Hindlimb muscle (tissue), 1 donor: Measurements from ENCODE around the gene SMAD4. TPM values are rescaled to one million over a fixed set of nuclear protein-coding genes. Genes with fewer than 3 reads are reported as not detected.
"Not testable (repeated sequence)": the region's sequence is repeated elsewhere in the genome, so short reads cannot be mapped to it uniquely, and the experiment has no call there.

Experiments used
- DNase-seq: peaks from one replicate; pipeline ENCODE4 v3.0.0-alpha.2; 2013
- polyA plus RNA-seq: library from polyadenylated mRNA; unstranded; fragments of 120-200 nt; gene quantifications from one replicate; pipeline ENCODE4 v1.2.1, GENCODE V29; 2013; ENCODE audit not compliant: insufficient read length

Gene SMAD4
- polyA plus RNA-seq, 1 donor, result 86.1 TPM

DNA sequence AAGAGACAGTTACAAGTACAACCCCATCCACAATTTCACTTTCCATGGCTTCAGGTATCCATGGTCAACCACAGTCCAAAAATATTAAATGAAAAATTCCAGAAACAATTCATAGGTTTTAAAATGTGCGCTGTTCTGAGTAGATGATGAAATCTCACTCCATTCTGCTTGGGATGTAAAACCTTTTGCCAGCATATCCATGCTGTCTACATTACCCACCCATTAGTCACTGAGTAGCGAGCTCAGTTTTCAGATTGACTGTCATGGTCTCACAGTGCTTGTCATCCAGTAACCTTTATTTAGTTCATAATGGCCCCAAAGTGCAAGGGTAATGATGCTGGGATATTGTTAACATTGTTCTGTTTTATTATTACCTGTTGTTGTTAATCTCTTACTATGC is 40.5 kb downstream of the SMAD4 start:
- DNase-seq, result no peak

DNA sequence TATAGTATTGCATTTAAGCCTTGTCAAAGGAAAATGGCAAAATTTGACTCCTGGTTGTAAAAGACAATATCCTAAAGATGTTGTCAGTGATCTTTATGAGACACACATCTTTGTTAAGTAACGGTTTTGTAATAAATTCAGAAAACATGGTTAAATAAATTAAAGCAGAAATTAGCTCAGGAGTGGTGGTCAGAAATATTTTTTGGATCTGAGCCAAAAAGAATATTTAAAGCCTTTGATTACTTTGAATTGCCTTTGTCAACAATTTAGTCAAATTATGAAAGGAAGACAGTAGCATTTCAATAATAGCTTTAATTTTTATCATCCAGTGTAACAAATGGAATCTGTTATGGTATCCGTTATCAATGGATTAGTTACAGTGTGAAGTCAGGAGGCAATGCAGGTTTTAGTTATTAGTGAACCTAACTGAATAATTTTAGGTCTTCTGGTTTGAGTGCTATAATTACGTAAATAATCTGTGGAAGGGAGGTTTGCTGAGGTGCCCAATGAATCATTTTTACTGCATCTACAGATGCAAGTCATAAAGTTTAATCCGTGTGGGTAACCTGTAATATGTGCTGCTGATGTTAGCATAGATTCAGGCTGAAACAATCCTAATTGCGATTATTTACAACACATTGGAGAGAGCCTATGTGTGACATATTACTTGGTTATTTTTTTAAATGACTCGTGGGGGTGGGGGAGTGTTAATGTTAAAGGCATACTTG is 42.7 kb downstream of the SMAD4 start:
- DNase-seq, result no peak

DNA sequence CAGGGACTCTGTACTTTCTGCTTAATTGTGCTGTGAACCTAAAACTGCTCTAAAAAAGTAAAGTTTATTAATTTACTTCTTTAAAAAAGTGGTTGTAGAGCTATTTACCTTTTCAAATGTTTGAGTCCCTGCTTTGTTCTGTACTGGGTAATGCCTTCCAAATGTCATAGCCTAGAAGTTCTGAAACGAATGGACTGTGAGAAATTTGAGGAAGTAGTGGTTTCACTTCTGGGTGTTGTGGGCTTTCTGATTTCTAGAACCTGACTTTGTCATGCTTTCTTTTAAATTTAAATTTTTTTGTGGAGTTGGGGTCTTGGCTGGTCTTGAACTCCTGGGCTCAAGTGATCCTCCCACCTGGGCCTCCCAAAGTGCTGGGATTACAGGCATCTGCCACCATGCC is 44.6 kb downstream of the SMAD4 start:
- DNase-seq, result no peak

- peak; percentile 18 for DNase-seq
These were observed 46.5 kb downstream of the SMAD4 start for GRCh38 chr18:51076503-51076902.

GRCh38 chr18:51077217-51077616 is 47.2 kb downstream of the SMAD4 start:
- no peak for DNase-seq

- DNase-seq, result no peak
These were observed 48.0 kb downstream of the SMAD4 start for GRCh38 chr18:51078026-51078425.

- DNase-seq, result no peak
These were observed 52.7 kb downstream of the SMAD4 start for GRCh38 chr18:51082571-51083267.

- DNase-seq, result no peak
These were observed 53.4 kb downstream of the SMAD4 start for GRCh38 chr18:51083398-51083797.

DNA sequence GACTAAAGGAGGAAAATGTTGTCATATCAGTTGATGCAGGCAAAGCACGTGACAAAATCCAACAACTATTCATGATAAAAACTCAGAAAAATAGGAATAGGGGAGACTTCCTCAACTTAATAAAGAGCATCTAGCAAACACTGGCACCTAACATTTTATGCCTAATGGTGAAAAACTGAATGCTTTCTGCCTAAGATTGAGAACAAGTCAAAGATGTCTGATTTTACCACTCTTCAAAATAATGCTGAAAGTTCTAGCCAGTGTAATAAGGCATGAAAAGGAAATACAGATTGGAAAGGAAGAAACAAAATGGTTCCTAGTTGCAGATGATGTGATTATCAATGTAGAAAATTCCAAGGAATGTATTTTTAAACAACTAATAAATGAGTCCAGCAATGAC is 58.4 kb downstream of the SMAD4 start:
- DNase-seq, result no peak

DNA sequence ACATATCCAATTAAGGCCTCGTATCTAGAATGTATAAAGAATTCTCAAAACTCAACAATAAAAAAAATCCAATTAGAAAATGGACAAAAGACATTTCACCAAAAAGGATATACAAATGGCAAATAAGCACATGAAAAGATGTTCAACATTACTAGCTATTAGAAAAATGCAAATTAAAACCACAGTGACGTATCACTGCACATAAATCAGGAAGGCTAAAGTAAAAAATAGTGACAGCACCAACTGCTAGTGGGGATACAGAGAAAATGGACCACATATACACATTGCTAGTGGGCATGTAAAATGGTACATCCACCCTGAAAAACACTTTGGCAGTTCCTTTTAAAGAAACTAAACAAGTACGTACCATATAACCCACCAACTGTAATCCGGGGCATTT is 59.7 kb downstream of the SMAD4 start:
- DNase-seq, result no peak

DNA sequence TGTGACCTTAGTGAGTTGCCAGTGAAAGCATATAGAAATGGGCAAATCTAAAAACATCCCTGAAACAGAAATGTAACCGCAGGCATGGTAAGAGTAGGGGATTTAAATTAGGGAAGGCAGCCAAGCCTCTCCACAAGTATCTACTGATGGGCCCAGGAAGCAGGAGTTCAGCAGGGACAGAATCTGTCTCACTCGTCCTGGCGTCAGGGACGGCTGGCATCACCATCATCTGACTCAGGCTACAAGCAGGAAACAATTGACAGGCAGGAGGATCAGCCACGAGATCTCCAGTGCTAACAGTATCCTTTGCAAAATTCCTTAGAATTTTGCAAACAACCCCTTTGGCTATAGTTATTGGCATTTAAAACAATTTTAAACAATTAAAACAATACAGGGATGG is 61.3 kb downstream of the SMAD4 start:
- no peak for DNase-seq

DNA sequence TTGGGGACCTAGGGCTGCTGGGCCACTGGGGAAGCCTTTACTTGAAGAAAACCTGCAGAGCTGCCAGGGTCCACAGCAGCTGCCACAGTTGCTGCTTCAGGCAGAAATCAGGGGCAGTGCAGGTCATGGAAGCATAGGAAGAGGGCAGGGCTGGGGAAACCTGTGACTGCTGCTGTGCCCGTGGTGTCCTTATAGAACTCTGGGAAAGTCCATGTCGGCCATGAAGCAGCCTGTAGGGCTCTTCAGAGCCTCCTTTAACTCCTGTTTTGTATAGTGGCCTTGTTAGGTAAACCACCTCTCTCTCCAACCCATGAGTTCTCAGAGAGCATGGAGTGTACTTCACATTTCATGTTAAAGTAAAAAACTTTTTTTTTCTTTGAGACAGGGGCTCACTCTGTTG is 62.1 kb downstream of the SMAD4 start:
- DNase-seq, result no peak

- not testable (repeated sequence) for DNase-seq
These were observed 63.0 kb downstream of the SMAD4 start for GRCh38 chr18:51092967-51093366.

GRCh38 chr18:51097021-51097822 is 67.2 kb downstream of the SMAD4 start:
- no peak for DNase-seq

DNA sequence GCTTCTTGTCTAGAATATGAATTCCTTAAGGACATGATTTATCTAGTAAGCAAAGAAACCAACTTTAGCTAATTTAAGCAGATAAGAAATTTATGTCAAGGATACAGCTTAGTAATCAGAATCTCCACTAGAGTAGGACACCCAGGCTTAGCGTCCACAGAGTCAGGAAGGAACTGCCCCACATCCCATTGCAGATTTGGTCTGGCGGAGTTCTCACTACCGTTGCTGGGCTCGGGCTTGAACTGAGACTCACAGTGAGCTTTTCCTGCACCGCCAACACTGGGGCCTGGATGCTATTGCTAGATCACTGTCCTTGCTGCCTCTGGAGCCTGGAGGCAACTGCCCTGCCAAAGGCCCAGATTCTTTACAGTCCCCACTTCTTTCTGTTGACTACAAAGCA is 68.1 kb downstream of the SMAD4 start:
- no peak for DNase-seq

DNA sequence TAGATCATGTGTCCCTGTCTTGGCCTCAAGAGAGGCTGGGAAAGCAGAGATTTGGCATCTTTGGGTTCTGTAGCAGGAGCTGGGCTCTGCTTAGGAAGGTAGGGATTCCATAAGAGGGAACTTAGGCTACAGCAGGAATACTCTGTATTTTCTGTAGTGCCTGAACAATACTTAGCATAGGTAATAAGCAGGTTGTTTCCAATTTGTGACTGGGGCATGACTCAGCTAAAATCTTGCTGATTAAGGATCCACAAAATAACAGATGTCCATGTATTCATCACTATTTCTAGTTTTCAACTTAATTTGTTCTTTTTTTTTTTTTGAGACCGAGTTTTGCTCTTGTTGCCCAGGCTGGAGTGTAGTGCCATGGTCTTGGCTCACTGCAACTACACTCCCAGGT is 68.5 kb downstream of the SMAD4 start:
- no peak for DNase-seq

DNA sequence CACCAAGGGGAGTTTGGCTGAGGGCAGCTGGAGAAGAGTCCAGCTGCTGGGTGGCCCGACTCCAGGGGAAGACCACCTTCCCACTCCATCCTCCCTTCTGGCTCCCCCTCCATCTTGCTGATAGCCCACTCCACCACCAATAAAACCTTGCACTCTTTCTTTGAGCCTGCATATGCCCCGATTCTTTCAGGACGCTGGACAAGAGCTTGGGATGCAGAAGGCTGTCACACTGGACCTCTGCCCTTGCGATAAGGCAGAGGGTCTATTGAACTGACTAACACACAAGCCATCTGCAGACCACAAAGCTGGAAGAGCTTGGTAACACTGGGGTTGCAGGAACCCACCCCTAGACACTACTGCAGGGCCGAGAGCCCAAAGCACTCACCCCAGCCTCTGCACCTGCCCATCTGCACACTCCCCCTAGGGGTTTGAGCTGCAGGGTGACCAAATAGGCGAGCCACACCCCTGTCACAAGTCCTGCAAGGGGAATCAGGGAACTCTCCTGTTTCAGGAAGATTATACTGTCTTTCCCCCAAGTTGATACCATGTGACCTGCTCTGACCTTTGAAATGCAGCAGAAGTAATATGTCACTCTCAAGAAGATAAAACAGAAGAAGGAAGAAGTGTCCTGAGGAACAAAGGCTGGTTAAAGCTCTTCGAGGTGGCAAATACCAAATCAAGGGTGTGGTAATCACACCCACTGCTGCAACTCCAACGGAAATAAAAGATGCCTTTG is 70.5 kb downstream of the SMAD4 start:
- no peak for DNase-seq

- DNase-seq, result no peak
These were observed 77.1 kb downstream of the SMAD4 start for GRCh38 chr18:51107082-51107481.

- DNase-seq, result no peak
These were observed 77.7 kb downstream of the SMAD4 start for GRCh38 chr18:51107598-51108305.

DNA sequence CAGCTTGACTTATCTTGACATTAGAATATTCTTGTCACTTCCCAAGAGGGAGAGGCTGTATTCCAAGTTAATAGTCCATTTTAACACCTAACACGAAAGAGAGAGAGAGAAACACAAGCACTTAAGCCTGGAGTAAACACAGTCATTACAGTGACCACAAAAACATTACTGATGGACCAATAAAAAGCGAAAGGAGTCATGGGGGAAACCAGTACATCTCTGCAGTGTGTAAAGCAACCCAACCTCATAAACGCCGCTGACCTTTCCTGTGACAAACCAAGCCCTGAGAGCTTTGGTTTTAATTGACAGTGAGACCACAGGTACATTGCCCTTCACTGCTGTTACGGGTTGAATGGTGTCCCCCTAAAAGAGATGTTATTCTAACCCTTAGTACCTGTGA is 78.3 kb downstream of the SMAD4 start:
- no peak for DNase-seq

GRCh38 chr18:51110073-51110797 is 80.2 kb downstream of the SMAD4 start:
- DNase-seq, result peak; percentile 37
